ENCODE data around the gene TPPP2.

Gene TPPP2

GRCh38 chr14:21081521-21082142 lies 51.6 kb downstream of the TPPP2 start:
- DNase-seq = no peak

All from activated gamma-delta T cell (primary cell).